ENCODE measurements around the gene IFNAR2. TPM values are rescaled to one million over a fixed set of nuclear protein-coding genes. Genes with fewer than 3 reads are reported as not detected.

Gene IFNAR2
- total RNA-seq, 2 experiments from 2014 or later: 22.1 to 93.5 TPM

DNA sequence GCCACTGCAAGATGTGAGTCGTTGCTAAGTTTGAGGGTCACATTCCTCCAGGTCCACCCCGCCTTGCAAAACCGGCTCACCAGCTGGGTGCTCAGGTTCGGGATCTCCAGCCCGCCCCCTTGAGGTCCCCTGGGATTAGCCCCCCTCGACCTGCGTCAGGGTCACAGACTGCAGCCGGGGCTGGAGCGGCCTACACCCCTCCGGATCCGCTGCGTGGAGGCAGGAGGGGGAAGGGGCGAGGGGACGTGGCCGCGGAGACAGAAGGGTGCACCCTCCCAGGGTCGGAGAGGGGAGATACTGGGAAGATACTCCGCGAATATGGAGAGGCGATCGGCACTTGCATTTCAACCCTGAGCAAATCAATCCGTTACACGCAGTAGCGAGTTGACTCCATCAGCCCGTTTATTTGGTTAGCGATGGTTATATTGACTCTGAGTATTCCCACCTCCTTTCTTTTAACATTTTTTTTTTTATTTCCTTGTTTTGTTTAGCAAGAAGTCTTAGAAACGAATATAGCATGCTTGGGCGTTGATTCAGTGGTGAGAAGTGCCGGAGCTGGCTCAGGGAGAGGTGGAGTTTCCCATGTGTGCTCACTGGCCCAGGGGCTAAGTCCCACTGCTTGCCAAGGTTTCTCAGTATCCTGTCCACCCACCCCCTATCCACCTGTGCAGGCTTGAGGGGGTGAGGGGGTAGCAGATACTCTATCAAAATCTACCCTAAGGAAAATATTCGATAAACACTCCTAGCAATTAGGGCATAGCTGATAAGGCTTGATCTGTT lies 997 bp downstream of the IFNAR2 start:
- Histone ChIP-seq H3K4me2 (ENCODE audit: low read length) (peak overlapping the region; percentile 85), H3K4me1 (ENCODE audit: insufficient read depth, low read length, poor library complexity, severe bottlenecking) (peaks cover 54% of the 10 kb centered on the region), H3K9me2 (ENCODE audit: insufficient read depth, low read length) (no peaks in the 10 kb centered on the region), H3K4me3 (ENCODE audit: low read depth, low read length, poor library complexity, severe bottlenecking) (peak overlapping the region; percentile 86), H4K20me1 (ENCODE audit: insufficient read depth, low read length) (peaks cover 10% of the 10 kb centered on the region; the same call in 1 of the 2 replicates), H3K9me3 (ENCODE audit: low read length) (no peaks in the 10 kb centered on the region), H3K36me3 (ENCODE audit: insufficient read depth, low read length) (peaks cover 50% of the 10 kb centered on the region), H3K27ac (ENCODE audit: low read depth, low read length, poor library complexity, severe bottlenecking) (peak overlapping the region; percentile 76), H3K79me2 (ENCODE audit: insufficient read depth, low read depth, low read length) (peaks cover 65% of the 10 kb centered on the region), H2AFZ (ENCODE audit: low read length) (no peak overlapping the region)
- ChIA-PET CTCF (ENCODE audit: unreplicated experiment) (no interaction called here), POLR2A (interaction anchor here (0.6 to 1.5 kb wide), 3 partner anchors 12 to 45 kb away, joined by 3 to 5 read pairs (median 5); no protein-coding TSS in a partner anchor)
- BruUV-seq (replicated peaks): no TSS peak
- TF ChIP-seq, protein P1, sequence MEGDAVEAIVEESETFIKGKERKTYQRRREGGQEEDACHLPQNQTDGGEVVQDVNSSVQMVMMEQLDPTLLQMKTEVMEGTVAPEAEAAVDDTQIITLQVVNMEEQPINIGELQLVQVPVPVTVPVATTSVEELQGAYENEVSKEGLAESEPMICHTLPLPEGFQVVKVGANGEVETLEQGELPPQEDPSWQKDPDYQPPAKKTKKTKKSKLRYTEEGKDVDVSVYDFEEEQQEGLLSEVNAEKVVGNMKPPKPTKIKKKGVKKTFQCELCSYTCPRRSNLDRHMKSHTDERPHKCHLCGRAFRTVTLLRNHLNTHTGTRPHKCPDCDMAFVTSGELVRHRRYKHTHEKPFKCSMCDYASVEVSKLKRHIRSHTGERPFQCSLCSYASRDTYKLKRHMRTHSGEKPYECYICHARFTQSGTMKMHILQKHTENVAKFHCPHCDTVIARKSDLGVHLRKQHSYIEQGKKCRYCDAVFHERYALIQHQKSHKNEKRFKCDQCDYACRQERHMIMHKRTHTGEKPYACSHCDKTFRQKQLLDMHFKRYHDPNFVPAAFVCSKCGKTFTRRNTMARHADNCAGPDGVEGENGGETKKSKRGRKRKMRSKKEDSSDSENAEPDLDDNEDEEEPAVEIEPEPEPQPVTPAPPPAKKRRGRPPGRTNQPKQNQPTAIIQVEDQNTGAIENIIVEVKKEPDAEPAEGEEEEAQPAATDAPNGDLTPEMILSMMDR (conservative IDR thresholded peaks at IDR 0.05; ENCODE audit: low read length): peak; percentile 47; the same call in 1 of the 2 replicates
- no peak for TF ChIP-seq EZH2phosphoT487 (IDR thresholded peaks at IDR 0.05; ENCODE audit: borderline replicate concordance, low read depth, low read length)
- intact Hi-C loops (cut with micrococcal nuclease; ENCODE audit: unreplicated experiment): loop anchor here (2.0 to 5.0 kb wide), 3 partner anchors 26 to 67 kb away; partner anchors contain the start of gene IL10RB
- peak; percentile 83 for DNase-seq (ENCODE audit: low spot score)

DNA sequence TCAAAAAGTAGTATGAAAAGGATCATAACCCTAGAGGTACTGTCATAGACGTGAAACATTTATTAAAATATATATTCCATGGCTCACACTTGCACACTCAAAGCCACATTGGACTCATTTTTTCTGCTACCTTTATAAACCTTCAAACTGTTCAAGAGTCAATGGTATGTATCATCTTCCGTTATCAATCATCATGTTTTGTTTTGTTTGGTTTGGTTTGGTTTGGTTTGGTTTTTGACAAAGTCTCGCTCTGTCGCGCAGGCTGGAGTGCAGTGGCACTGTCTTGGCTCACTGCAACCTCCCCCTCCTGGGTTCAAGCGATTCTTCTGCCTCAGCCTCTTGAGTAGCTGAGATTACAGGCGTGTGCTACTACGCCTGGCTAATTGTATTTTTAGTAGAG lies 1.8 kb downstream of the IFNAR2 start:
- Histone ChIP-seq H2AFZ (ENCODE audit: low read length) (no peak overlapping the region), H3K79me2 (ENCODE audit: insufficient read depth, low read depth, low read length) (peaks cover 73% of the 10 kb centered on the region), H3K9me3 (ENCODE audit: low read length) (no peaks in the 10 kb centered on the region), H3K9me2 (ENCODE audit: insufficient read depth, low read length) (no peaks in the 10 kb centered on the region), H3K4me2 (ENCODE audit: low read length) (peak overlapping the region; percentile 85), H3K4me1 (ENCODE audit: insufficient read depth, low read length, poor library complexity, severe bottlenecking) (peaks cover 62% of the 10 kb centered on the region), H3K4me3 (ENCODE audit: low read depth, low read length, poor library complexity, severe bottlenecking) (peak overlapping the region; percentile 86), H4K20me1 (ENCODE audit: insufficient read depth, low read length) (peaks cover 10% of the 10 kb centered on the region; the same call in 1 of the 2 replicates), H3K27ac (ENCODE audit: low read depth, low read length, poor library complexity, severe bottlenecking) (peak overlapping the region; percentile 76), H3K36me3 (ENCODE audit: insufficient read depth, low read length) (peaks cover 57% of the 10 kb centered on the region)
- intact Hi-C loops (cut with micrococcal nuclease; ENCODE audit: unreplicated experiment): loop anchor here (2.0 to 5.0 kb wide), 3 partner anchors 27 to 66 kb away; partner anchors contain the start of gene IL10RB
- POLR2A ChIA-PET: interaction anchor here (0.9 to 1.5 kb wide), 4 partner anchors 13 to 94 kb away, joined by 3 to 5 read pairs (median 4); partner anchors contain the start of gene IFNAR1
- BruUV-seq (replicated peaks): no TSS peak
- no peak for DNase-seq (ENCODE audit: low spot score)
- TF ChIP-seq, protein P1 (conservative IDR thresholded peaks at IDR 0.05; ENCODE audit: low read length): no peak
- TF ChIP-seq EZH2phosphoT487 (IDR thresholded peaks at IDR 0.05; ENCODE audit: borderline replicate concordance, low read depth, low read length): no peak
- CTCF ChIA-PET (ENCODE audit: unreplicated experiment): no interaction called here

Measured in OCI-LY7 (cell line).